ENCODE data around the gene TENM4. TPM values are rescaled to one million over a fixed set of nuclear protein-coding genes. Genes with fewer than 3 reads are reported as not detected.

TENM4 gene
- polyA plus RNA-seq, 3 donors: 23.2 to 32.9 (median 23.7) TPM

- no peak for DNase-seq (ENCODE audit: extremely low read depth in 1 of 11, low read depth in 9 of 11, low spot score in 4 of 11)
Observed at GRCh38 chr11:79369055-79369454, 71.8 kb downstream of the TENM4 start.

GRCh38 chr11:79367844-79368243, 73.0 kb downstream of the TENM4 start:
- no peak for DNase-seq (ENCODE audit: extremely low read depth in 1 of 11, low read depth in 9 of 11, low spot score in 4 of 11)

GRCh38 chr11:79366218-79366617, 74.6 kb downstream of the TENM4 start:
- DNase-seq (ENCODE audit: extremely low read depth in 1 of 11, low read depth in 9 of 11, low spot score in 4 of 11): no peak

- no peak for DNase-seq (ENCODE audit: extremely low read depth in 1 of 11, low read depth in 9 of 11, low spot score in 4 of 11)
Observed at GRCh38 chr11:79363861-79364378, 76.9 kb downstream of the TENM4 start.

GRCh38 chr11:79363256-79363655, 77.6 kb downstream of the TENM4 start:
- DNase-seq (ENCODE audit: extremely low read depth in 1 of 11, low read depth in 9 of 11, low spot score in 4 of 11): no peak

- no peak for DNase-seq (ENCODE audit: extremely low read depth in 1 of 11, low read depth in 9 of 11, low spot score in 4 of 11)
Observed at GRCh38 chr11:79362821-79363220, 78.0 kb downstream of the TENM4 start.

- DNase-seq (ENCODE audit: extremely low read depth in 1 of 11, low read depth in 9 of 11, low spot score in 4 of 11): no peak
Observed at GRCh38 chr11:79362206-79362757, 78.5 kb downstream of the TENM4 start.

- no peak for DNase-seq (ENCODE audit: extremely low read depth in 1 of 11, low read depth in 9 of 11, low spot score in 4 of 11)
Observed at GRCh38 chr11:79358258-79358657, 82.6 kb downstream of the TENM4 start.

GRCh38 chr11:79353706-79354105, 87.1 kb downstream of the TENM4 start:
- DNase-seq (ENCODE audit: extremely low read depth in 1 of 11, low read depth in 9 of 11, low spot score in 4 of 11): no peak

- DNase-seq (ENCODE audit: extremely low read depth in 1 of 11, low read depth in 9 of 11, low spot score in 4 of 11): peak in 4 of 11 donors; percentile 9 to 36 (median 18)
Observed at GRCh38 chr11:79352349-79352703, 88.5 kb downstream of the TENM4 start.

- DNase-seq (ENCODE audit: extremely low read depth in 1 of 11, low read depth in 9 of 11, low spot score in 4 of 11): no peak
Observed at GRCh38 chr11:79348976-79349682, 91.7 kb downstream of the TENM4 start.

GRCh38 chr11:79346021-79346420, 94.8 kb downstream of the TENM4 start:
- no peak for DNase-seq (ENCODE audit: extremely low read depth in 1 of 11, low read depth in 9 of 11, low spot score in 4 of 11)

GRCh38 chr11:79344753-79345294, 96.0 kb downstream of the TENM4 start:
- DNase-seq (ENCODE audit: extremely low read depth in 1 of 11, low read depth in 9 of 11, low spot score in 4 of 11): no peak

GRCh38 chr11:79342686-79343085, 98.1 kb downstream of the TENM4 start:
- peak in 2 of 11 donors; percentile 17 to 19 for DNase-seq (ENCODE audit: extremely low read depth in 1 of 11, low read depth in 9 of 11, low spot score in 4 of 11)

- no peak for DNase-seq (ENCODE audit: extremely low read depth in 1 of 11, low read depth in 9 of 11, low spot score in 4 of 11)
Observed at GRCh38 chr11:79342236-79342635, 98.6 kb downstream of the TENM4 start.

GRCh38 chr11:79340535-79340934, 100.3 kb downstream of the TENM4 start:
- no peak for DNase-seq (ENCODE audit: extremely low read depth in 1 of 11, low read depth in 9 of 11, low spot score in 4 of 11)

- no peak for DNase-seq (ENCODE audit: extremely low read depth in 1 of 11, low read depth in 9 of 11, low spot score in 4 of 11)
Observed at GRCh38 chr11:79336797-79337517, 103.9 kb downstream of the TENM4 start.

- no peak for DNase-seq (ENCODE audit: extremely low read depth in 1 of 11, low read depth in 9 of 11, low spot score in 4 of 11)
Observed at GRCh38 chr11:79335681-79336080, 105.1 kb downstream of the TENM4 start.

- DNase-seq (ENCODE audit: extremely low read depth in 1 of 11, low read depth in 9 of 11, low spot score in 4 of 11): no peak
Observed at GRCh38 chr11:79333355-79333754, 107.5 kb downstream of the TENM4 start.

- no peak for DNase-seq (ENCODE audit: extremely low read depth in 1 of 11, low read depth in 9 of 11, low spot score in 4 of 11)
Observed at GRCh38 chr11:79332017-79332416, 108.8 kb downstream of the TENM4 start.
